ENCODE measurements around the gene CIAO1.
"Not testable (repeated sequence)": the region's sequence is repeated elsewhere in the genome, so short reads cannot be mapped to it uniquely, and the experiment has no call there.

Gene CIAO1

DNA sequence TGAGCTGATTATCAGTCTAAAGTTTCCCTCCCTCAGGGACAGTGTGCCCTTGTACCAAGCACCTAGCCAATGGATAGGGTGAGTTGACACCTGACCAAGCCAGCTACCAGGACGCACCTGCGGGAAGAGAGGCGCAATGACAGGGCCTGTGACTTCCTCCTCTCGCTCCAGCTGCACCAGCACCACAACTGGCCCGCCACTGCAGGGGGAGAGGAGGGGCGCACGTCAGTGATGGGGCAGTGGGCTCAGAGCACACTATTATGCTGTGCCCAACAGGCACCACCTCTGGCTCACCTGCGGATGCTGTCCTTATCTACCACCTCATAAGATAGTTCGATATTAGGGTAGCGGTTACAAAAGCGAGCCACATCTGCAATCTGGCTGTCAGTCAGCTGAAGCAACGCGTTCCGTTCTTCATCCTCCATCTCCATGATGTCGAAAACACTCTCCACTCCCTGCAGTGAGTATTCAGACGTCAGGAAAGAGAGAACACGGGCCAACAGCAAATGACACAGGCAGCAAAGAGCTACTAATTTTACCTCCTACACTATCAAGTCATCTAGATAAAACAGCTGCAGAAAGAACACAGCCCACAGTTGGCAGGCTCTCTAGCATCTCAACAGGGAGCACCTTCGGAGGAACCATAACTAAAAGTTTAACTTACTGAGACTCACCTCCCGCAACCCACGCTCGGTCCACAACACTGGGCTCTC is 10.9 kb downstream of the CIAO1 start:
- no peak for DNase-seq (ENCODE audit: low spot score)

DNA sequence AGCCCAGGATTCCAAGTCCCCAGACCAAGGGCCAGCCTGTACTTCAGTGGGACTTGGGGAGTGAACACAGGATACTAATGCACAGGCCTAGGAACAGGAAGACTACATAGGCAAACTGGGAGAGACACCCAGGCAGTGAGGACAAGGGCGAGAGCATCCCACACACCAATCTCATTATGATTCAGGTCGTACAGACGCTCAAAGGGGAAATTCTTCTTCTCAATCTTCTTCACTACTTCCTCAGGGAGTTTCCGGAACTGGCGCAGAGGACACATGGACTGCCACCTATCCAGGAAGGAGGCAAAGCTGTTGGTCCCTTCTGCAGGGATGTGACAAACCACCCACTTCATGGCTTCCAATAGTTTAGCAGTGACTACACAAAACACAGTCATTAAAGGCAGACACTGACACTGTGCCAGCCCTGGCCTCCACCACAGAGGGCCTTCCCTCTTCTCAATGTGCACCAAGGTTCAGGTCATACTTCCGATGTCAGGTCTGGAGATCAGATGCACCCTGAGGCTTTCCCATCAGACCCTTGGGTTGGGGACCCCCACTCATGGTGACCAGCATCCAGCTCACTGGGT is 21.3 kb downstream of the CIAO1 start:
- no peak for DNase-seq (ENCODE audit: low spot score)

DNA sequence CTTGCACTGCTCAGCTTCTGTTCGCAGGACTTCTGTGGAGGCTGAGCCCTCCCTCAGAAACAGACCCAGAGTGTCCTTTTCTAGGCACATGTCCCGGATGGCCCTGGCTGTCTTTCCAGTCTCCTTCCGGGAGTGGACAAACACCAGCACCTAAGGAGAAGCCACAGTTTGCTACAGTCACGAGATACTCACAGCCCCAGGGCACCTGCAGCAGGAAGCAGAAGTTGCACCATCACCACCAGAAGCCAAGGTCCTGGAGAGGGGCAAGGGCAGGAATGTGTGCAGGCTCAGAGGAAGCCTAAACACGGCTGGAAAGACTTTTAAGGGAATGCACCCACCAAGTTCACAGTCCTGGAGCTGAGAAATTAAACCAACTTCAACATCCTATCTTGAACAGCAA is 25.7 kb downstream of the CIAO1 start:
- DNase-seq (ENCODE audit: low spot score) = no peak

DNA sequence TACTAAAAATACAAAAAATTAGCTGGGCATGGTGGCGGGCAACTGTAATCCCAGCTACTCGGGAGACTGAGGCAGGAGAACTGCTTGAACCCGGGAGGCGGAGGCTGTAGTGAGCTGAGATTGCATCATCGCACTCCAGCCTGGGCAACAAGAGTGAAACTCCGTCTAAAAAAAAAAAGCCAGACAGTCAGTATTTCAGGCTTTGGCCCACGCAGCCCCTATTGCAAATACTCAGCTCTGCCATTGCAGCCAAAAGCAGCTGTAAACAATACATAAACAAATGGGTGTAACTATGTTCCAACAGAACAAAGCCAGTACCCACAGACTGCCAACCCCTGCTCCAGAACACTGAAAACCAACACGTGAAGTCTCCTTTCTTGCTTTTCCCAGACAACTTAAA is 28.2 kb downstream of the CIAO1 start:
- not testable (repeated sequence) for DNase-seq (ENCODE audit: low spot score)

DNA sequence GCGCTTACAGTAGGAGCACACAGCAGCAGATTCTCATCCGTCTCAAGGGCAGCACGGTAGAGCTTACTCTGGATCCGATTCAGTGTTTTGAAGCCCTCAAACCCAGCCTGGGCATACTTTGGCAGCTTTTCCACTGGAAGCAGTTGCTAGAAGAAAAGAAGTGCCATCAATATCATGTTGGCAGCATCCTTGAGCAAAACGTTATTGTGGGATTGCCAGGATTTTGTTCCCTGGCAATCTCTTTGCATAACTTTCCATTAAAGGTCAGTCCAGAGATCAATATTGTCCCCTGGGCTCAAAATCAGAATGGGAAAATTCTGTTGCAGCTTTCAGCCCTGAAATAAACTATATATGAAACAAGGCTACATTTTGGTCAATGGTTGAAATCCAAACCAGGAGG is 30.9 kb downstream of the CIAO1 start:
- no peak for DNase-seq (ENCODE audit: low spot score)

DNA sequence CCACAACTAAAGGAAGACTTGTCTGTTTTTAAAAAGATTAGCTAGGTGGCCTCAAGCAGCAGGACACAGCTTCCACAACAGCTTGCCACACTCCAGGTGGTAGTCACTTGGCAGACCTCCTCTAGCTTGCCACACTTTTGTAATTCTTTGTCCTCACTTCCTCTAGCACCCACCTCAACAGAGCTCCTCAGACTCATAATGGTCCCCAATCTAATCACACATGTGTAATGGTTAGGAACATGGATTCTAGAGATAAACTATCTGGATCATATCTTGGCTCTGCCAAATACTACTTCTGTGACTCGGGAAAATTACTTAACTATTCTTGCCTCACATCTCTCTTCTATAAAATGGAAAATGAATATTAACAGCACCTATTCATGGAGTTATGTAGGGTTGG is 35.8 kb downstream of the CIAO1 start:
- no peak for DNase-seq (ENCODE audit: low spot score)

DNA sequence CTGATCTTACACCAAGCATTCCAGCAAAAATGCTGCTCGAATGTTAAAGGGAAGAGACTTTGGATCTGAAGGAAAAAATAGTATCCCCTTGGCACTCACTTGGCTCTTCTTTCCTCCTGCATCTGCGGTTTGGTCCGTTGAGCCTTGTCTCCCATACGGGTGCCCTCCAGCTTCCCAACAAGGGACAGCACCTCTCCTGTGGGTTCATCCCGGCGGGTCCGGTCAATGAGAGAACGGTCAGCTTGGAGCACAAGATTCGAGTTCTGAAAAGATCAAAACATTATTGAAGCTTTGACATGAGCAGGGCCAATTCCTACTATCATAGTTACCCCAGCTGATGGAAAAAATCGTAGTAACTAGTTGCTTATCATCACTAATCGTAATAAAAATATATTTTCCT is 38.6 kb downstream of the CIAO1 start:
- no peak for DNase-seq (ENCODE audit: low spot score)

DNA sequence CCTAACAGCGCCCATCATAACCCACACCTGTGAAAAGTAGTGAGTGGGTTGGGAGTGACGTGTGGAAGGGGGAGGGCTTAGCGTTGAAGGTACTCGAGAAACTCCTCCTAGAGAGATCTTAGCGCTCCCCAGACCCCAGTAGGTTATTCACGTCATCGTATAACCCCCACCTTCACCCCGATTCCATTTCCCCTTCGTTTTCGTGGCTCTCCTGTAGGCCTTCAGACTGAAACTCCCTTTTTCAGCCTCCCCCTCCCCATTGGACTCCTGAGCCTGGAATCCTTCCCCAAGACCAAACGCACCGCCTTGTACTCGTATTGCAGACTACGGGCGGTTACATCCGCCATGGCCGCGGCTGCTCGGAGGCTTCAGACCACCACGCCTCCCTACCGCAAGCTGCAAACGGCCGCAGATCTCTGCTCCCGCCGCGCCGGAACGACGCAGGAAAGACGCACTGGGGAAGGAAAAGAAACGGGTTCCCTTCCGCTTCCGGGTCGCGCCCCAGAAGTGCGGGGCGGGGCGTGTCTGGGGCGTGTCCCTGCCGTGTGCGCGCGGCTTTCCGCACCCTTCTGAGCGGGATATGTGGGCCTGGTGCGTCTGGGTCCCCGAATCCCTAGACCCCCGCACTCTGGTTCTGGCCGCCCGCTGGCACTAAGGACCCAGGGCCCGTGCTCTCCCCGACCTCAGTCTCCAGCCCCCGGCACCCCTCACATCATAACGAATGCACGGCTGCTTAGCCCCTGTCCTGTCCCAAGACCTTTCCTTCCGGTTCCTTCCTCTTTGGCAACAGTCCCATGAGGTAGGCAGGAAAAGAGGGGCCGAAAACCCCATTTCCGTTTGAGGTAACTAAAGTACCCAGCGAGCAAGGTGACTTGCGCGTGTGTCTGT is 39.3 kb downstream of the CIAO1 start, which contains the start of gene SNRNP200:
TSS of gene SNRNP200 (minus strand) at position 456 of the 888 bp plus-strand sequence. CDS start at position 347, 109 bp downstream.
- peak; percentile 91 for DNase-seq (ENCODE audit: low spot score)

DNA sequence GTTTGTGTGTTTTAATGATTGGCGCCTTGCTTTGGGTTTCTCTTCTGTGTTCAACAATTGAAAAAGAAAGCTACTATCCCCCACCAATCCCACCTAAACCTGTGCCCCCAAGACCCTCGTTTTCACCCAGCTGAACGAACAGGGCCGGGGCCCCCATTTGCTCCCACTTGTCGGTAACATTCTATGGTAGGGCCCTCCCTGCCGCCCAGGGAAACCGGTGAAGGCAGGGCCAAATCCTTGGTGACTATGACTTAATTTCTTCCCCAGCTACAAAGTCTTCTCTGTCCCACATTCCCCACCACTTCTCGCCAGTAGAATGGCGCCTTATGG is 39.9 kb downstream of the CIAO1 start:
- DNase-seq (ENCODE audit: low spot score) = no peak

DNA sequence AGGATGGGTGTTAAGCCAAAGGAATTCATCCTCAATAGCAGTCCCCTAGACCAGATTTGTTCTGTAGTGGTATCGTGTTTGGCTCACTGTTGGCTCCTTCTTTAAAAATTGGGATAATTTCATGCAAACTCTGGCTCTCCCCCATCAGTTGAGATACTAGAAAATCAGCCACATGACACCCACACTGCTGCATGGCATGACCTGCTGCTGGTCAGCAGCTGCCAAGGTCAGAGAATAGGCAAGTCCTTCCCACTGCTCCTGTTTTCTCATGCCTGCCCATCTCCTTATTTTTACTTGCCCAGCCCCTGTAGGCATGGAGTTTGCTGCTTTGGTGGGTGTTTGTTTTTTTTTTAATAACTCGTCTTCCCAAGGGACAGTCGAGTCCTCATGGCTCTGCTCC is 40.3 kb downstream of the CIAO1 start:
- no peak for DNase-seq (ENCODE audit: low spot score)

DNA sequence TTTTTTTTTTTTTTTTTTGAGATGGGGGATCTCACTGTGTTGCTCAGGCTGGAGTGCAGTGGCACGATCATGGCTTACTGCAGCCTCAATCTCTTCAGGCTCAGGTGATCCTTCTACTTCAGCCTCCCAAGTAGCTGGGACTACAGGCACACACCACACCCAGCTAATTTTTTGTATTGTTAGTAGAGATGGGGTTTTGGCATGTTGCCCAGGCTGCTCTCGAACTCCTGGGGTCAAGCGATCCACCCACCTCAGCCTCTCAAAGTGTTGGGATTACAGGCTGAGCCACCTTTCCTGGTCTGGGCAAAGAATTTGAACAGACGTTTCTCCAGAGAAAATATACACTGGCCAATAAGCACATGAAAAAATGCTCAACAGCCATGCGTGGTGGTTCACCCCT is 42.2 kb downstream of the CIAO1 start:
- no peak for DNase-seq (ENCODE audit: low spot score)

DNA sequence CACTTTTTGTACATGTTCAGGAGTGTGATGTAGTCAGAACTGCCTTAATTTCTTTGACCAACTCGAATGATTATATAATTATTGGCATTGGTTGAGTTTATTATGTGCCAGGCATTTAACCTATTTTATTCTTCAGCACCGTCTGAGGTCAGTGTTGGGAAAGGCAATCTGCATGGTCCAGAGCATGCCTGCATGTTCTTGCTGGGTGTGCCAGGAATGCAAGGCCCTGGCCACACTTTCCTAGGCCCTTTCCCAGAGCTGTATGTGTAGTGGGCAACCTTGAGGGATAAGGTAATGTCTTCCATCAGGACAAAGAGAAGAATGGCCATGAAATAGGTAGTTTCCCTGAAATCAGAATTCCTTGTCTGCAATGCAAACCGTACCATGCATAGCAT is 49.0 kb downstream of the CIAO1 start:
- DNase-seq (ENCODE audit: low spot score) = no peak

DNA sequence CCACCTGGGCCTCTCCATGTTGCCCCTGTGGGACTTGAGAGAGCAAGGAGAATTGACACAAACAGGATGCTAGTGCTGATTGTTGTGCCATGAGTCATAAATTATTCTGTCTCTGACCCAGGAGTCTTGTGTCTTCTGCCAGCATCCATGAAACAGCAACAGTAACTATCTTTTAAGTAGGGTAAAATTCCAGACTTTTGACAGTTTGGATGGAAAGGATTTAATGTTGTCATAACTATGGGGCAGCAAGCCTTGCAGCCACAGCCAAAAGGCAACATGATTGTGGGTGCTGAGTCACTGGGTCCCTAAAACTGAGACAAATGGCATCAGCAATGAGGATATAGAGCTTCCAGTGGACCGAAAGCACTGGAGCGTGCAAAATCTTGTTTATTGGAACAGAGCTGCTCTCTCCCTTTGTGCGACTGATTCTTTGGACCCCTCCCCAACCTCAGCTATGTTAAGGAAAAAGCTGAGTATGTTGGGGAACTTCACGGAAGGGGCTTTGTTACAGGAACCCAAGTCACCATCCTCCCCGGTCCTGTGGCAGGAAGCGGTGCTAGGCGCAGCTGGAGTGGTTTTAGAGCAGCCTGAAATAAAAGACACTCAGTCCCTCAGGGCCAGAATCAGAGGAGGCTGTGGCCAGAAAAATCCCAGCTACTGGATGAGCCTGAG is 49.5 kb downstream of the CIAO1 start:
- no peak for DNase-seq (ENCODE audit: low spot score)

DNA sequence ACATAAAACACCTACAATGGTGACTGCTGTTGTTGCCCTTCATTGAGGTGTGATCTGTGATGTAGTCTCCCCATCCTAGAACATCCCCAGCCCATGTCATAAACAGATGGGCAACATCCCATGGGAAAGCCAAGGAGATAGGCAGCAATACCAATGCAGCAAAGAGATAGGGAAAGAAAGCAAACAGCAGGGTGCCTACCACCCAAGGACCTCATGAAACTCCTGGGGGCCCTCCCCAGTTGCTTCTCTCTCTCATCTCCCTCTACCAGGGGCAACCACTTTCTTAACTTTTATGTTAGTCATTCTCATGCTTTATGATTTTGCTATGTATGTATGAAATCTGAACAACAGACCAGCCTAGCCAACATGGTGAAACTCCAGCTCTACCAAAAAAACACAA is 51.0 kb downstream of the CIAO1 start:
- DNase-seq (ENCODE audit: low spot score) = no peak

DNA sequence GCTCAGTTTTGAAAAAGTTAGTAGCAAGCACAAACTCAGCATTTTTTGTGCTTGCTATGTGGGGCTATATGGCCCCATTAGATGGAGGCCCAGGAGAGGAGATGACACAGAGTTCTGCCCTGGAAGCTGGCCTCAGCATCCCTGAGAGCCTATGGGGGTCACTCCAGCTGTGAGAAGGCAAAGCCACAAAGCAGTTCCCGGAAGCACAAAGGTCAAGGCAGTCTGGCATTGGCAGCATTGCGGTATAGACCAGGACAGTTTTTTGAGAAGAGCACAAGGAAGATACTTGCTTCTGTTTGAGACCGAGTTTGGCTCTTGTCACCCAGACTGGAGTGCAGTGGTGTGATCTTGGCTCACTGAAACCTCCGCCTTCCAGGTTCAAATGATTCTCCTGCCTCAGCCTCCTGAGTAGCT is 51.6 kb downstream of the CIAO1 start:
- DNase-seq (ENCODE audit: low spot score) = no peak

DNA sequence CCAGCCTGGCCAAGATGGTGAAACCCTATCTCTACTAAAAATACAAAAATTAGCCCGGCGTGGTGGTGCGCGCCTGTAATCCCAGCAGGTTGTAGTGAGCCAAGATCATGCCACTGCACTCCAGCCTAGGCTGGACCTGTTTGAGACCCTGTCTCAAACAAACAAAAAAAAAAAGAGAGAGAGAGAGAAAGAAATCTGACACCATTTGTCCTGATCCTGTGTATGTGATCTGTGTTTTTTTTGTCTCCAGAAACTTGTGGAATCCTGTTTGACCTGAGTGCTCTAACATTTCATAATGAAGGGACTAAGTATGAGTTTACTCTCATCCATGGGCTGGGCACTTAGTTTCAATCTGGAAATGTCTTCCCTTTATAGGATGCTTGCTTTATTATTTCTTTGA is 52.7 kb downstream of the CIAO1 start:
- no peak for DNase-seq (ENCODE audit: low spot score)

DNA sequence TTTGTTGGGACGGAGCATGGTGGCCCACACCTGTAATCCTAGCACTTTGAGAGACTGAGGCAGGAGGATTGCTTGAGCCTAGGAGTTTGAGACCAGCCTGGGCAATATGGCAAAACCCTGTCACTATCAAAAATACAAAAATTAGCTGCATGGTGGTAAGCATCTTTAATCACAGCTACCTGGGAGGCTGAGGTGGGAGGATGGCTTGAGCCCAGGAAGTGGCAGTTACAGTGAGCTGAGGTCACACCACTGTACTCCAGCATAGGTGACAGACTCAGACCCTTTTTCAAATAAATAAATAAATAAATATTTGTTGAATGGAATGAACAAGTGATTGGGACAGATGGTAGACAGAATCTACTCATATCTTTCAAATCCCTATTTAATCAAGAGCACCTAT is 53.4 kb downstream of the CIAO1 start:
- DNase-seq (ENCODE audit: low spot score) = no peak

DNA sequence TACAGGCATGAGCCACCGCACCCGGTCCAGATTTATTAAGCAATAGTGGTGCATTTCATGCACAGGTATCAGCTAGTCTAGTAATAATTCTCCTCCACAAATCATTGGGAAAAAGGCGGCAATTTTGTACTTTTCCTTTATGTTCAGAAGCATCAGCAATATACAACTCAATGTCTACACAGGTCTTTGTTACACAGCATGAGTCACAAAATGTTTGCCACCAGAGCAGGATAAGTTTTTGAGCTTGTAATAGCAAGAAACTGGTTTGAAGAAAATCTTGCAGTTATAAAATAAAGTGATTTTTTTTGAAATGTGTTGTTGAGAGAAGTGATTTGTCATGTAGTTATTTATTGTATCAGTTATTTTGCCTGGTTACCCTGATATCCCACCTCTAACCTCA is 54.3 kb downstream of the CIAO1 start:
- DNase-seq (ENCODE audit: low spot score) = no peak

DNA sequence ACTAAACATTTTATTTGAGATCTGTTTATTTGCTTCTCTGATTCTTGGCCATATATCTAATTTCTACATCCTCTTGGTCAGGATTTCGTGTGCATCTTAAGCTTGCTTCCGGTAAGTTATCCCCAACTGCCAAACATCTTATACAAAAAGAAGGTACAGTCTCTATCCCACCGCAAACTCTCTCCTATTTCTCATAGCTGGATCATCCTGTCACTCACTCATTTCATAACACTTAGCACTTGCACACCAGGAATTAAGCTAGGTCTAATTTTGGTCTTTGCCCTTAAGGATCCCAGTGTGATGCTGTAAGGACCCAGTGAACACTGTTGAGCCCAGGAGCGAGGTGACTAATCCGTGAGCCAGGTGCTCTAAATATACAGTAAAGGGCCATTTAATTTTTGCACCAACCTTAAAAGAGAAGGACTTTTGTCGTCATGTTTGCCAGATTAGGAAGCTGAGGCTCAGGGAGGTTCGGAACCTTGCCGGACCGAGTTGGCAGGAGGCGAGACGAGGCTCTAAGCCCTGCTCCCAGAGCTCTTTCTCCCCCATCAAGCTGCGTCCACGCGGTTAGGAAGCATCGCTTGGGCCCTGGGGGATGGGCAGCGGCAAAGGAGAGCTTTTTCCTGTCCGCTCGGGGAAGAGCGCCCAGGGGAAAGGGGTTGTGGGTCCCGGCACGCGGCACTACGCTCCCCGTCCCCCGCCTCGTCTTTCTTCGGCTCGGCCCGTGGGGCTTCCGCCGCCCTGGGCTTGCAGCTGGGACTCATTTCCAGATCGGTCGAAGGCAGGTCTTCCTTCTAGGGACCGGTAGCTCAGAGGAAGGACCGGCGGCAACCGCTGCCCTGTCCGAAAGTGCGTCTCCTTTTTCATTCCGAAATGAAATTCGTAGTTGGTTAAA is 55.0 kb downstream of the CIAO1 start:
- peak; percentile 48 for DNase-seq (ENCODE audit: low spot score)

Measured in iPS-NIHi11 (cell line).